ENCODE results near the gene KLF2.

KLF2 gene

GRCh38 chr19:16365300-16365996 lies 40.8 kb downstream of the KLF2 start:
- DNase-seq (ENCODE audit: low spot score) = no peak

- DNase-seq (ENCODE audit: low spot score) = no peak
Measured at GRCh38 chr19:16366056-16366432, 41.4 kb downstream of the KLF2 start.

- DNase-seq (ENCODE audit: low spot score) = no peak
Measured at GRCh38 chr19:16366433-16367260, 42.0 kb downstream of the KLF2 start.

- no peak for DNase-seq (ENCODE audit: low spot score)
Measured at GRCh38 chr19:16367261-16367683, 42.6 kb downstream of the KLF2 start.

GRCh38 chr19:16368385-16369305 lies 44.0 kb downstream of the KLF2 start:
- DNase-seq (ENCODE audit: low spot score) = no peak

DNA sequence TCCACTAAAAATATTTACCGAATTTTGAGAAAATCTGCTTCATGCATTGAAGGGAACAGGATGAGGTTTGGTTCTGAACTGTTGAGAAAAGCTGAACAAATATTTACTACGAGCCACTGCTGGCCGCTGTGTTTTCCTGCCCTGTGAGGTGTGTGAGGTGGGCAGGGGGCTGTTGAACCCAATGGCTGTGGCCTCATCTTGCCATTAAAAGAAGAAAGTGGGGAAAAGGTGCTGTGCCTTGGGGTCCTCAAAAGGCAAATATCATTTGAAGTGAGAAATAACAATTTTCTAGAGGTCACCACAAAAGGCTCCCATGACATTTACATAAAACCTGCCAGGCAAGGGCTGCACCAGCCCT lies 44.7 kb downstream of the KLF2 start:
- no peak for DNase-seq (ENCODE audit: low spot score)

- DNase-seq (ENCODE audit: low spot score) = no peak
Measured at GRCh38 chr19:16369664-16370576, 45.3 kb downstream of the KLF2 start.

DNA sequence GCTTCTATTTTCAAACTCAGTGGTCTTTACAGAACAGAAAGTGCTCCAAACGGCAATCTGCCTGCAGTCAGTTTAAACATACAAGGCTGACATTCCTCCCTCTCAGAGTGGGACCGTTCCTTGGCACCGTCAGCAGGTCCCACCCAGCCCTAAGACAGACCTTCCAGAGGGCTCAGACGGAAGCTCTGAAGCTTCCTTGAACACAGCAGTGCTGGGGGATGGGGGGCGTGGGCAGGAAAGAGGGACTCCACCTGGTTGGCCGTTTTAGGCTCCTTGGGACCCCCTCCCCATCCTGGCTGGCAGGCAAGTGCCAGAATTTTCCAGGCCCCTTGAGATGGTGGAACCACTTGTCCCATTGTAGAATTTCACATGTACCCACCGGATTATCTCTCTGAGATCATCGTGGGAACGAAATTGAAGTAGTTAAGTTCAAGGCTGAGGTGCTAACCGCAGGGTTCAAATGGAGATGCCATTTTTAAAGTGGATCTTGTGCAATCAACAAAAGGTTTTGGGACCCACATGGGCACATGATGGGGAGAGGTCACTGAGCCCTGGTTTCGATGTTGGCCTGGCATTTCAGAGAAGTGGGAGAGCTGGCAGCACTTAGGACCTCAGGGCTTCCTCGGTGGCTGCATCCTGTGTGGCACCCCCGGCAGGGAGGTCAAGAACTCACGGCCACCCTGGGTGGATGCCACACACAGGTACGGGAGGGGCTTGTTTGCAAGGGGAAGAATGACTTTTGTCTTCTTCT lies 46.2 kb downstream of the KLF2 start:
- DNase-seq (ENCODE audit: low spot score) = no peak

- no peak for DNase-seq (ENCODE audit: low spot score)
Measured at GRCh38 chr19:16371540-16371986, 46.9 kb downstream of the KLF2 start.

- no peak for DNase-seq (ENCODE audit: low spot score)
Measured at GRCh38 chr19:16372065-16372915, 47.7 kb downstream of the KLF2 start.

DNA sequence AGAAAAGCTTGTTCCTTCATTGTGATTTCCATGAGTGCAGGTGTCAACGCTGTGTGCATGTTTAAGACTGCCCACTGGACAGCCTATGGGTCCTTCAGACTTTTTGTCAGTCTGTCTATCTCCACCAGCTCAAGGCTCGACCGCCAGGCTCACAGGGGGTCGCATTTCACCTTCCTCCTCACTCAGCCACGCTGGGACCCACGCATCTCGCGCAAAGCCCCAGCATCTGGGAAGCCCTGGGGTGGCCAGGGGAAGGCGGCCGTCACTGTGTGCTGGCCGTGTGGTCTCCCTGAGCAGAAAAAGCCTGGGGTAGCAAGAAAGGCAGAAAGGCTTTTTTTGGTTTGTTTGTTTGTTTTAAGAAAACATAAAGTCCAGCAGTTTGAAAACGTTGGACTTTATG lies 48.5 kb downstream of the KLF2 start:
- no peak for DNase-seq (ENCODE audit: low spot score)

DNA sequence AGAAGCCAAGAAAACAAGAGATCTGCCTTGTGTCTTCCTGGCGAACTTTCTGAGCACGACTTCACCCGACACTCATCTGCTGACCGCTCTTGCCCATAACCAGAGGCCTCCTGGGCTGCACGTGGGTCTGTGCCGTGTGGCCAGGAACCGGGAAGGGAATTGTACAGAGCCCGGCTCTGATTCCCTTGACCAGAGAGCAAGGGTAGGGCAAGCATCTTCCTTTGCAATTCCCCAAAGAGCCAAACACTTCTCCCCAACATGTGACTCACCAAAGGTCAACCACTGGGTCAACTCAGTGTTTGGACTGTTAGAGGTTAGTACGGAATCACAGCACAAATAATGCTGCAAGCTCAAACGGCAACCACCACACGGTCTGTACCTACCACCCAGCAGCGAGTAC lies 48.9 kb downstream of the KLF2 start:
- no peak for DNase-seq (ENCODE audit: low spot score)

GRCh38 chr19:16373989-16374388 lies 49.4 kb downstream of the KLF2 start:
- no peak for DNase-seq (ENCODE audit: low spot score)

- no peak for DNase-seq (ENCODE audit: low spot score)
Measured at GRCh38 chr19:16374436-16374835, 49.8 kb downstream of the KLF2 start.

GRCh38 chr19:16375157-16375935 lies 50.7 kb downstream of the KLF2 start:
- DNase-seq (ENCODE audit: low spot score) = no peak

DNA sequence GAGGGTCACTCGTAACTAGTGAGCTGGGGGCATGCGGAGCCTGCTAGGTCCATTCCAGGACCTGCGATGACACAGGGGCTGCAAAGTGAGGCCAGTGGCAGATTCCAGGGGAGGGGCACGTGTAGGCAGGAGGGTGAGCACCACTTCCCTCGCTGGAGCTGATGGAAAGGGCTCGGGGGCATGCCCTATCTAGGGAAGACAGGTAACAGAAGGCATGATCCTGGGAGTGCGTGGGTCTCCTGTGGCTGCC lies 51.2 kb downstream of the KLF2 start:
- no peak for DNase-seq (ENCODE audit: low spot score)

DNA sequence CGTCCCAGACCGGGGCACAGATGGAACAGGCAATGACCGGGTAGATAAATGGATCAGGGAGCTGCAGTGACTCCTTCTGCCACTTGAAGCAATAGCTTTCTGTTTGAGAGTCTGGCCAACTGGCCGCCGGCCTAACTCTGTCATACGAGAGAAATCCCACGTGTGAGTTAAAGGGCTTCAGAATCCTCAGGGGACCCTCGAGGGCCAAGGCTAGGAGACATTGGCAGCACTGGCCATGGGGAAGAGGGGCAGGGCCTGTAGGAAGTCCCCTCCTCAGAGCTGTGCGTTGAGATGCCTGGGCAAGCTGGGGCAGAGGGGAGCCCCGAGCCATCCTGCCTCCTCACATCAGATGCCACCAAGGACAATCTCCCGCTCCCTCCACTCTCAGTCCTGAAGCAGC lies 51.6 kb downstream of the KLF2 start:
- DNase-seq (ENCODE audit: low spot score) = no peak

- peak; percentile 35 for DNase-seq (ENCODE audit: low spot score)
Measured at GRCh38 chr19:16376649-16377048, 52.0 kb downstream of the KLF2 start.

DNA sequence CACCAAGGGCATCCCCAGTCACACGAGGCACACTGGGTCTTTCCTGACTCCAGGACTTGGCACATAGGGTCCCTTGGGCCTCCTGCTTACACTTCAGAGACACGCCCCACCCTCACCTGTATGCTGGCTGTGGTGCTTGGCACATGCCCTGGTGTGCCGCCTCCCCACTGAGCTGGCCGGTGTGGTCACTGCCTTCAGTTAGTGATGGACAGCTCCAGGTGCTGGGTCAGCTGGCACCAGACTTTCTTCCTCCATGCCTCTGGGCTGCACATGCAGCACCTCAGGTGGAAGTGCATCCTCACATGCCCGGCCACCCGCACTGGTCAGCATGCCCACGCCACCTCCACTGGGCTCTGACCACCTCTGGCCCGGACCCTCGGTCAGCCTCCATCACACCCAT lies 52.9 kb downstream of the KLF2 start:
- no peak for DNase-seq (ENCODE audit: low spot score)
